OCI-LY7 (cell line): ENCODE data around the gene CNBP. TPM values are rescaled to one million over a fixed set of nuclear protein-coding genes. Genes with fewer than 3 reads are reported as not detected.

Experiments
- BruUV-seq: library from RNA; stranded (reverse); fragments of 400-500 nt; replicated peaks from 2 replicates; lab custom pipeline; 2021; lab: Mats Ljungman, UMichigan
- CTCF ChIA-PET: fragments of 300-600 bp; sonication (Branson Sonifier 250); formaldehyde crosslinking; loops from one replicate; lab custom pipeline; 2022; ENCODE audit warnings: antibody characterized with exemption; ENCODE audit not compliant: unreplicated experiment; lab: Charles Lee
- POLR2A ChIA-PET: fragments of 300-600 bp; sonication (Branson Sonifier 250); formaldehyde crosslinking; loops from one replicate; lab custom pipeline; 2022; ENCODE audit warnings: antibody characterized with exemption; lab: Charles Lee
- DNase-seq: peaks from one replicate; pipeline ENCODE4 v3.0.0-alpha.2; 2015; ENCODE audit warnings: low spot score
- H2AFZ ChIP-seq: fragments of 200-600 bp; sonication (generic), shearing (Covaris generic); 2 replicates; pipeline ENCODE4 v1.6.1; 2014; ENCODE audit warnings: mild to moderate bottlenecking, antibody characterized with exemption, low read length, moderate library complexity
- H3K27ac ChIP-seq: fragments of 200-600 bp; sonication (generic); 2 replicates; pipeline ENCODE4 v1.5.1; 2014; ENCODE audit warnings: mixed run types, low read depth, mild to moderate bottlenecking, moderate library complexity, low read length, inconsistent platforms; ENCODE audit not compliant: poor library complexity, severe bottlenecking
- H3K36me3 ChIP-seq: fragments of 200-600 bp; sonication (generic); 2 replicates; pipeline ENCODE4 v1.6.1; 2014; ENCODE audit warnings: mild to moderate bottlenecking, antibody characterized with exemption, low read length, moderate library complexity, mixed read lengths; ENCODE audit not compliant: insufficient read depth
- H3K4me1 ChIP-seq: fragments of 200-600 bp; sonication (generic); 2 replicates; pipeline ENCODE4 v1.5.1; 2014; ENCODE audit warnings: mild to moderate bottlenecking, low read length; ENCODE audit not compliant: insufficient read depth, poor library complexity, severe bottlenecking
- H3K4me2 ChIP-seq: fragments of 200-600 bp; sonication (generic); 2 replicates; pipeline ENCODE4 v1.6.1; 2014; ENCODE audit warnings: mild to moderate bottlenecking, low read length
- H3K4me3 ChIP-seq: fragments of 200-600 bp; sonication (generic); 2 replicates; pipeline ENCODE4 v1.5.1; 2014; ENCODE audit warnings: mild to moderate bottlenecking, low read depth, low read length; ENCODE audit not compliant: poor library complexity, severe bottlenecking
- H3K79me2 ChIP-seq: fragments of 200-600 bp; sonication (generic); 2 replicates; pipeline ENCODE4 v1.6.1; 2016; ENCODE audit warnings: low read depth, mild to moderate bottlenecking, low read length, moderate library complexity, mixed read lengths; ENCODE audit not compliant: insufficient read depth
- H3K9me2 ChIP-seq: fragments of 200-600 bp; sonication (generic); 2 replicates; pipeline ENCODE4 v1.6.1; 2016; ENCODE audit warnings: mild to moderate bottlenecking, low read length, mixed read lengths; ENCODE audit not compliant: insufficient read depth
- H3K9me3 ChIP-seq: fragments of 200-600 bp; sonication (generic); 2 replicates; pipeline ENCODE4 v1.6.1; 2014; ENCODE audit warnings: mild to moderate bottlenecking, mixed run types, low read length, mixed read lengths
- H4K20me1 ChIP-seq: fragments of 200-600 bp; sonication (generic); 2 replicates; pipeline ENCODE4 v1.6.1; 2014; ENCODE audit warnings: mild to moderate bottlenecking, antibody characterized with exemption, low read length, moderate library complexity, mixed read lengths; ENCODE audit not compliant: insufficient read depth
- EZH2phosphoT487 ChIP-seq: fragments of 200-600 bp; sonication (generic); IDR thresholded peaks from 2 replicates; pipeline ENCODE4 v1.6.1; 2018; ENCODE audit warnings: low read depth, borderline replicate concordance, mild to moderate bottlenecking, mixed run types, antibody characterized with exemption, low read length, moderate library complexity, mixed read lengths
- intact Hi-C: fragments of 100-400 bp; cut with micrococcal nuclease; formaldehyde crosslinking; loops from one replicate; pipeline ENCODE4 v1.10.0; 2022; ENCODE audit not compliant: unreplicated experiment
- total RNA-seq, 2 experiments: library from RNA; depleted of rRNA in 1 of 2; stranded (reverse); fragments of >200 nt in 1 of 2; shearing (Covaris generic) in 1 of 2; gene quantifications; 2 replicates each; pipeline ENCODE4 v1.2.3, GENCODE V29; 2014 to 2022
- TF ChIP-seq, protein P1 (sequence below): fragments of 200-600 bp; sonication (generic); conservative IDR thresholded peaks from 2 replicates; pipeline ENCODE4 v1.5.1; 2014; ENCODE audit warnings: mild to moderate bottlenecking, antibody characterized with exemption, low read length, moderate library complexity, mixed read lengths

CNBP gene
- total RNA-seq, 2 experiments from 2014 or later, result 324 to 336 TPM

DNA sequence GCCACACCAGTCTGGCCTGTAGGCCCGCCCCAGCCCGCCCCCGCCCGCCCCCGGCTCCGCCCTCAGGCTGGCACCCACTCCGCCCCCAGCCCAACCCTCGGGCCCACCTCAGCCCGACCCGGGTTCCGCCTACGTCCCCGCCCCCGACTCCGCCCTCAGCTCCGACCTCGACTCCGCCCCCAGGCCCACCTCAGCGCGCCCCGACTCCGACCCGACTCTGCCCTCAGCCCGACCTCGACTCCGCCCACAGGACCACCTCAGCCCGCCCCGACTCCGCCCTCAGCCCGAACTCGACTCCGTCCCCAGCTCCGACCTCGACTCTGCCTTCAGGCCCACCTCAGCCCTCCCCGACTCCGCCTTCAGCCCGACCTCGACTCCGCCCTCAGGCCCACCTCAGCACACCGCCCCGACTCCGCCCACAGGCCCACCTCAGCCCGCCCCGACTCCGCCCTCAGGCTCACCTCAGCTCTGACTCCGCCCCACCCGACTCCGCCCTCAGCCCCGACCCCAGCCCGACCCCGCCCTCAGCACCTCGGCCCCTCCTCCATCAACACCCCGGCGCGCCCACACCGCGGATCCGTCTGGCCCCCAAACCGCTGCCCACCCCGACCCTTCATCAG is 61.8 kb downstream of the CNBP start, which contains the start of gene RAB43:
Gene RAB43, minus strand, starts transcription at position 13 of the 620 bp plus-strand sequence. CDS start 315 bp downstream, outside the sequence.
- Histone ChIP-seq H2AFZ (no peak within 1 kb of the TSS; the same call in 1 of the 2 replicates), H3K27ac (peak within 1 kb of the TSS; percentile 92), H4K20me1 (no peaks in the 10 kb centered on the region), H3K4me2 (peak within 1 kb of the TSS; percentile 95), H3K4me3 (peak within 1 kb of the TSS; percentile 74), H3K9me2 (no peaks in the 10 kb centered on the region), H3K9me3 (no peaks in the 10 kb centered on the region), H3K79me2 (peaks cover 30% of the 10 kb centered on the region), H3K36me3 (peaks cover 28% of the 10 kb centered on the region; the same call in 1 of the 2 replicates), H3K4me1 (peaks cover 54% of the 10 kb centered on the region)
- ChIA-PET POLR2A (interaction anchor here (0.6 to 1.6 kb wide), 17 partner anchors 10 to 1222 kb away, joined by 3 to 8 read pairs (median 3); no protein-coding TSS in a partner anchor), CTCF (interaction anchor here (0.6 to 1.1 kb wide), 9 partner anchors 13 to 195 kb away, joined by 3 to 8 read pairs (median 4); no protein-coding TSS in a partner anchor)
- peak; percentile 91 for DNase-seq
- TF ChIP-seq, protein P1, sequence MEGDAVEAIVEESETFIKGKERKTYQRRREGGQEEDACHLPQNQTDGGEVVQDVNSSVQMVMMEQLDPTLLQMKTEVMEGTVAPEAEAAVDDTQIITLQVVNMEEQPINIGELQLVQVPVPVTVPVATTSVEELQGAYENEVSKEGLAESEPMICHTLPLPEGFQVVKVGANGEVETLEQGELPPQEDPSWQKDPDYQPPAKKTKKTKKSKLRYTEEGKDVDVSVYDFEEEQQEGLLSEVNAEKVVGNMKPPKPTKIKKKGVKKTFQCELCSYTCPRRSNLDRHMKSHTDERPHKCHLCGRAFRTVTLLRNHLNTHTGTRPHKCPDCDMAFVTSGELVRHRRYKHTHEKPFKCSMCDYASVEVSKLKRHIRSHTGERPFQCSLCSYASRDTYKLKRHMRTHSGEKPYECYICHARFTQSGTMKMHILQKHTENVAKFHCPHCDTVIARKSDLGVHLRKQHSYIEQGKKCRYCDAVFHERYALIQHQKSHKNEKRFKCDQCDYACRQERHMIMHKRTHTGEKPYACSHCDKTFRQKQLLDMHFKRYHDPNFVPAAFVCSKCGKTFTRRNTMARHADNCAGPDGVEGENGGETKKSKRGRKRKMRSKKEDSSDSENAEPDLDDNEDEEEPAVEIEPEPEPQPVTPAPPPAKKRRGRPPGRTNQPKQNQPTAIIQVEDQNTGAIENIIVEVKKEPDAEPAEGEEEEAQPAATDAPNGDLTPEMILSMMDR, result no peak
- no peak for TF ChIP-seq EZH2phosphoT487
- no TSS peak for BruUV-seq
- intact Hi-C loops, result loop anchor here (2.0 to 5.0 kb wide), 3 partner anchors 61 to 110 kb away; partner anchors contain the start of gene CNBP

- Histone ChIP-seq H2AFZ (no peak overlapping the region; the same call in 1 of the 2 replicates), H3K4me1 (peaks cover 61% of the 10 kb centered on the region), H3K4me3 (peak overlapping the region; percentile 74), H3K4me2 (peak overlapping the region; percentile 95), H3K79me2 (peaks cover 31% of the 10 kb centered on the region), H3K9me3 (no peaks in the 10 kb centered on the region), H4K20me1 (no peaks in the 10 kb centered on the region), H3K27ac (peak overlapping the region; percentile 92), H3K9me2 (no peaks in the 10 kb centered on the region), H3K36me3 (peaks cover 24% of the 10 kb centered on the region; the same call in 1 of the 2 replicates)
- TF ChIP-seq, protein P1, result no peak
- intact Hi-C loops, result loop anchor here (2.0 to 5.0 kb wide), 3 partner anchors 62 to 111 kb away; partner anchors contain the start of gene CNBP
- peak; percentile 64 for DNase-seq
- ChIA-PET POLR2A (interaction anchor here (0.6 to 1.6 kb wide), 17 partner anchors 10 to 1222 kb away, joined by 3 to 8 read pairs (median 3); no protein-coding TSS in a partner anchor), CTCF (interaction anchor here (0.6 to 1.1 kb wide), 5 partner anchors 13 to 158 kb away, joined by 3 to 6 read pairs (median 4); no protein-coding TSS in a partner anchor)
- BruUV-seq, result no TSS peak
Measured at GRCh38 chr3:129121016-129121791, 62.5 kb downstream of the CNBP start.
